Breast epithelium (tissue), 3 donors: ENCODE results near the gene TMEM186.

Source experiments
- CTCF ChIP-seq, 3 donors: fragments of 450-650 bp; IDR thresholded peaks; one replicate each; pipeline ENCODE4 v1.5.1; 2016 to 2017; ENCODE audit warnings: antibody characterized with exemption in 3 of 3, mild to moderate bottlenecking in 3 of 3, moderate library complexity in 3 of 3
- POLR2A ChIP-seq: fragments of 450-650 bp; IDR thresholded peaks from one replicate; pipeline ENCODE4 v1.6.1; 2016; ENCODE audit warnings: antibody characterized with exemption, mild to moderate bottlenecking, moderate library complexity

GRCh38 chr16:8845699-8846298 is 48.4 kb upstream of the TMEM186 start:
- no peak for TF ChIP-seq POLR2A
- no peak for TF ChIP-seq CTCF (IDR thresholded peaks at IDR 0.05)
